A549 (cell line): ENCODE results near the gene SH3TC2.

ENCODE experiments used
- JUNB ChIP-seq: fragments of >200 bp; sonication (Bioruptor Twin); formaldehyde crosslinking; IDR thresholded peaks from 2 replicates; pipeline ENCODE4 v1.6.1; 2016
- RFX5 ChIP-seq: fragments of 450-650 bp; IDR thresholded peaks from 2 replicates; pipeline ENCODE4 v1.7.1; 2014; ENCODE audit warnings: antibody characterized with exemption, mild to moderate bottlenecking, moderate library complexity
- TF ChIP-seq, protein P1 (sequence below): IDR thresholded peaks from 2 replicates; pipeline ENCODE4 v1.6.1; 2012; ENCODE audit warnings: low read depth, borderline replicate concordance
- TF ChIP-seq, protein P2 (sequence below): fragments of >200 bp; sonication (Bioruptor Twin); formaldehyde crosslinking; IDR thresholded peaks from 3 replicates; pipeline ENCODE4 v1.5.1; 2016

DNA sequence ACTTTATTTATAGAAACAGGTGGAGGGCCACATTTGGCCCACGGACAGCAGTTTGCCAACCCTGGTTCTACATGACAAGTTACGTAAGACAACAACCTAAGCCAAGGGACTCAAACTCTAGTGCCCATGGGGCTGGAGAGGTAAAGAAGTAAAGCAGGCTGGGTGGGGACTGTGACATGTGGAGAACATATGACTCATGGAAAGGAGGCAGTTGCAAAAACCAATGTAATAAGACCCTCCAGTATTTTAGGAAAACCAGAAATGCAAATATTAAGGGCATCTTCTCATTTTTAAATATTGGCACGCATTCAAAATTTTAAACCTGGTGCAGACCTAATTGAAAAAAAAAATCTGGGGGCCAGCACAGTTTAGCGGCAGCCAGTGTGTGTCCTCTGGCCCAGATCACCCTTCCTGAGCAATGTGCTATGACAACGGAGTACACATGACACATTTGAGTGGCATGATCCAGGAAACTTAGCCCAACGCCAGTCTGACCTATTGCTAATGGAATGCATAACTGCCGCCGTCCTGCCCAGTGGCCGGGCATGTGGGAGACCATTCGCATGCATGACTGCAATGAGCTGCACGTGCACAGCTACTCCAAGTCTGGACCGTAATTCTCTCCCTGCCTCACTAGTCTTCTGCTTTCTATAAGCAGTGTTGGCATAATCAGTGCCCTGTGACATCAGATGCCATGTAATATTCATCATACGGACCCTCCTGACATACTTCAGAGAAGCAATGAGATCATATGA is 97.2 kb downstream of the SH3TC2 start:
- TF ChIP-seq, protein P1, sequence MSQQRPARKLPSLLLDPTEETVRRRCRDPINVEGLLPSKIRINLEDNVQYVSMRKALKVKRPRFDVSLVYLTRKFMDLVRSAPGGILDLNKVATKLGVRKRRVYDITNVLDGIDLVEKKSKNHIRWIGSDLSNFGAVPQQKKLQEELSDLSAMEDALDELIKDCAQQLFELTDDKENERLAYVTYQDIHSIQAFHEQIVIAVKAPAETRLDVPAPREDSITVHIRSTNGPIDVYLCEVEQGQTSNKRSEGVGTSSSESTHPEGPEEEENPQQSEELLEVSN: peak; percentile 86
- TF ChIP-seq, protein P2, sequence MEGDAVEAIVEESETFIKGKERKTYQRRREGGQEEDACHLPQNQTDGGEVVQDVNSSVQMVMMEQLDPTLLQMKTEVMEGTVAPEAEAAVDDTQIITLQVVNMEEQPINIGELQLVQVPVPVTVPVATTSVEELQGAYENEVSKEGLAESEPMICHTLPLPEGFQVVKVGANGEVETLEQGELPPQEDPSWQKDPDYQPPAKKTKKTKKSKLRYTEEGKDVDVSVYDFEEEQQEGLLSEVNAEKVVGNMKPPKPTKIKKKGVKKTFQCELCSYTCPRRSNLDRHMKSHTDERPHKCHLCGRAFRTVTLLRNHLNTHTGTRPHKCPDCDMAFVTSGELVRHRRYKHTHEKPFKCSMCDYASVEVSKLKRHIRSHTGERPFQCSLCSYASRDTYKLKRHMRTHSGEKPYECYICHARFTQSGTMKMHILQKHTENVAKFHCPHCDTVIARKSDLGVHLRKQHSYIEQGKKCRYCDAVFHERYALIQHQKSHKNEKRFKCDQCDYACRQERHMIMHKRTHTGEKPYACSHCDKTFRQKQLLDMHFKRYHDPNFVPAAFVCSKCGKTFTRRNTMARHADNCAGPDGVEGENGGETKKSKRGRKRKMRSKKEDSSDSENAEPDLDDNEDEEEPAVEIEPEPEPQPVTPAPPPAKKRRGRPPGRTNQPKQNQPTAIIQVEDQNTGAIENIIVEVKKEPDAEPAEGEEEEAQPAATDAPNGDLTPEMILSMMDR: no peak
- no peak for TF ChIP-seq RFX5
- TF ChIP-seq JUNB: 0 out of 2 replicates have a peak, but pooled peaks have one; percentile 28
